ENCODE measurements around the gene LRRC34. TPM values are rescaled to one million over a fixed set of nuclear protein-coding genes. Genes with fewer than 3 reads are reported as not detected.

LRRC34 gene
- total and polyA plus RNA-seq, 4 donors: 0.22 to 2.8 (median 0.85) TPM

DNA sequence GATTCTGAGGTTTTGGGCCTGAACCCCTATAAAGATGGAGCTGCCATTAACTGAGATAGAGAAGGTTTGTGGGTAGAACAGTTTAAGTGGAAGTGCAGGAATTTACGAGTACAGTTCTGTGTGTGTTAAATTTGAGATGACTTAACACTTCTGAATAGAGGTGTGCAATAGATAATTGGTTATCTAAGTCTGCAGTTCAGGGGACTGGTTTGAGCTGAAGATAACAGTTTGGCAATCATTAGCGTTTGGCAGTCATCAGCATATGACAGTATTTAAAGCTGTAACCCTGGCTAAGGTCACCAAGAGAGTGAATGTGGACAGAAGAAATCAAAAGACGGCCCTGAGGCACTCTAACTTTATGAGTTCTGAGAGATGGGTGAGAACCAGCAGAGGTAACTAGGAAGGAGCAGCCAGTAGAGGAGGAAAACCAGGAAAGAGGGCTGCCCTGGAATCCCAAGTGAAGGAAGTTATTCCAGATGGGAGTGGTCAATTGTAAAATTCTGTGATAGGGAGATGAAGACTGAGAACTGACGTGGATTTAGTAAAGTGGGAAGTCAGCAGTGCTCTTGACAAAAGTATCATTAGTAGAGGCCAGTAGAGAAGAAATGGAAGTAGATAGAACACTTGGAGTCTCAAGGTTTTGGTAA is 31.4 kb downstream of the LRRC34 start:
- no peak for DNase-seq (ENCODE audit: low spot score)
- no peaks in the 10 kb centered on the region for H3K27me3 ChIP-seq (ENCODE audit: control insufficient read depth in 4 of 4, insufficient read depth in 4 of 4, low read length in 3 of 4)
- WGBS: 83% methylated on average over 4 of the region's 4 CpGs
- TF ChIP-seq TAF1 (conservative IDR thresholded peaks at IDR 0.05) (no peak), RXRA (IDR thresholded peaks at IDR 0.05) (no peak)
- no peak overlapping the region for H3K4me3 ChIP-seq (ENCODE audit: low read depth in 1 of 3, low read length in 3 of 3)
- H3K4me1 ChIP-seq (ENCODE audit: control insufficient read depth in 4 of 4, insufficient read depth in 4 of 4, low read length in 3 of 4): no peaks in the 10 kb centered on the region
- H3K36me3 ChIP-seq (ENCODE audit: control insufficient read depth in 4 of 4, insufficient read depth in 3 of 4, low read depth in 1 of 4, low read length in 3 of 4): peaks cover 7 to 76% (median 55%) of the 10 kb centered on the region in 4 donors
- H3K27ac ChIP-seq (ENCODE audit: low read depth in 1 of 2, low read length in 2 of 2): no peak overlapping the region
- H3K9ac ChIP-seq (ENCODE audit: low read depth in 1 of 2, low read length in 2 of 2): no peak overlapping the region
- no peaks in the 10 kb centered on the region for H3K9me3 ChIP-seq (ENCODE audit: control insufficient read depth in 4 of 4, low read length in 3 of 4)

DNA sequence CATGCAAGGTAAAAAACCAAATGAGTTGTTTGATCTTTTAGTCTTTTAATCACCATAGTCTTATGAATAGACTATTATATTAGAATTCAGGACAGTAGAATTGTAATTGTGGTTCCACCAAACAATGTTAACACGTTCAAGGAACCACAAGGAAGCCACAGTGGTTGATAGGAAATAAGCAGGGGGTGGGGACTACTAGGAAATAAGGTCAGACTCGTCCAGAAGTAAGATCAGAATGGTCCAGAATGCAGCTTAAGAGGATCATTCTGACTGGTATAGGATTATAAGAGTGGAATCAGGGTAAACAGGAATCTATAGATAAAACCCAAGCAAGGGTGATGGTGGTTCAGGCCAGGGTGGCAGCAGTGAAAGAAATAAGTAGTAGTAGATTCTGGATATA is 32.0 kb downstream of the LRRC34 start:
- WGBS: 69% methylated on average over 2 of the region's 2 CpGs
- no peaks in the 10 kb centered on the region for H3K27me3 ChIP-seq (ENCODE audit: control insufficient read depth in 4 of 4, insufficient read depth in 4 of 4, low read length in 3 of 4)
- H3K27ac ChIP-seq (ENCODE audit: low read depth in 1 of 2, low read length in 2 of 2): no peak overlapping the region
- peaks cover 7 to 76% (median 50%) of the 10 kb centered on the region in 4 donors for H3K36me3 ChIP-seq (ENCODE audit: control insufficient read depth in 4 of 4, insufficient read depth in 3 of 4, low read depth in 1 of 4, low read length in 3 of 4)
- no peak overlapping the region for H3K4me3 ChIP-seq (ENCODE audit: low read depth in 1 of 3, low read length in 3 of 3)
- no peak for TF ChIP-seq RXRA (IDR thresholded peaks at IDR 0.05)
- peaks cover 0 to 5% (median 0%) of the 10 kb centered on the region in 4 donors for H3K4me1 ChIP-seq (ENCODE audit: control insufficient read depth in 4 of 4, insufficient read depth in 4 of 4, low read length in 3 of 4)
- H3K9me3 ChIP-seq (ENCODE audit: control insufficient read depth in 4 of 4, low read length in 3 of 4): no peaks in the 10 kb centered on the region
- H3K9ac ChIP-seq (ENCODE audit: low read depth in 1 of 2, low read length in 2 of 2): no peak overlapping the region
- DNase-seq (ENCODE audit: low spot score): no peak

- TF ChIP-seq, protein P1, sequence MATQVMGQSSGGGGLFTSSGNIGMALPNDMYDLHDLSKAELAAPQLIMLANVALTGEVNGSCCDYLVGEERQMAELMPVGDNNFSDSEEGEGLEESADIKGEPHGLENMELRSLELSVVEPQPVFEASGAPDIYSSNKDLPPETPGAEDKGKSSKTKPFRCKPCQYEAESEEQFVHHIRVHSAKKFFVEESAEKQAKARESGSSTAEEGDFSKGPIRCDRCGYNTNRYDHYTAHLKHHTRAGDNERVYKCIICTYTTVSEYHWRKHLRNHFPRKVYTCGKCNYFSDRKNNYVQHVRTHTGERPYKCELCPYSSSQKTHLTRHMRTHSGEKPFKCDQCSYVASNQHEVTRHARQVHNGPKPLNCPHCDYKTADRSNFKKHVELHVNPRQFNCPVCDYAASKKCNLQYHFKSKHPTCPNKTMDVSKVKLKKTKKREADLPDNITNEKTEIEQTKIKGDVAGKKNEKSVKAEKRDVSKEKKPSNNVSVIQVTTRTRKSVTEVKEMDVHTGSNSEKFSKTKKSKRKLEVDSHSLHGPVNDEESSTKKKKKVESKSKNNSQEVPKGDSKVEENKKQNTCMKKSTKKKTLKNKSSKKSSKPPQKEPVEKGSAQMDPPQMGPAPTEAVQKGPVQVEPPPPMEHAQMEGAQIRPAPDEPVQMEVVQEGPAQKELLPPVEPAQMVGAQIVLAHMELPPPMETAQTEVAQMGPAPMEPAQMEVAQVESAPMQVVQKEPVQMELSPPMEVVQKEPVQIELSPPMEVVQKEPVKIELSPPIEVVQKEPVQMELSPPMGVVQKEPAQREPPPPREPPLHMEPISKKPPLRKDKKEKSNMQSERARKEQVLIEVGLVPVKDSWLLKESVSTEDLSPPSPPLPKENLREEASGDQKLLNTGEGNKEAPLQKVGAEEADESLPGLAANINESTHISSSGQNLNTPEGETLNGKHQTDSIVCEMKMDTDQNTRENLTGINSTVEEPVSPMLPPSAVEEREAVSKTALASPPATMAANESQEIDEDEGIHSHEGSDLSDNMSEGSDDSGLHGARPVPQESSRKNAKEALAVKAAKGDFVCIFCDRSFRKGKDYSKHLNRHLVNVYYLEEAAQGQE (IDR thresholded peaks at IDR 0.05): no peak
- TF ChIP-seq HNF4G (IDR thresholded peaks at IDR 0.05) (no peak), TAF1 (conservative IDR thresholded peaks at IDR 0.05) (no peak), YY1 (IDR thresholded peaks at IDR 0.05) (no peak), FOXA2 (IDR thresholded peaks at IDR 0.05) (no peak), RAD21 (IDR thresholded peaks at IDR 0.05) (no peak), CTCF (IDR thresholded peaks at IDR 0.05; ENCODE audit: low read depth, low read length, missing input control) (no peak), JUND (IDR thresholded peaks at IDR 0.05) (no peak), SP1 (IDR thresholded peaks at IDR 0.05) (no peak), FOXA1 (IDR thresholded peaks at IDR 0.05) (no peak), ATF3 (IDR thresholded peaks at IDR 0.05) (no peak), GABPA (IDR thresholded peaks at IDR 0.05 in 1 of 2, conservative IDR thresholded peaks at IDR 0.05 in 1 of 2) (no peak), NR2F2 (IDR thresholded peaks at IDR 0.05) (no peak), EGR1 (IDR thresholded peaks at IDR 0.05; ENCODE audit: low read depth in 2 of 2) (no peak)
- TF ChIP-seq, protein P2, sequence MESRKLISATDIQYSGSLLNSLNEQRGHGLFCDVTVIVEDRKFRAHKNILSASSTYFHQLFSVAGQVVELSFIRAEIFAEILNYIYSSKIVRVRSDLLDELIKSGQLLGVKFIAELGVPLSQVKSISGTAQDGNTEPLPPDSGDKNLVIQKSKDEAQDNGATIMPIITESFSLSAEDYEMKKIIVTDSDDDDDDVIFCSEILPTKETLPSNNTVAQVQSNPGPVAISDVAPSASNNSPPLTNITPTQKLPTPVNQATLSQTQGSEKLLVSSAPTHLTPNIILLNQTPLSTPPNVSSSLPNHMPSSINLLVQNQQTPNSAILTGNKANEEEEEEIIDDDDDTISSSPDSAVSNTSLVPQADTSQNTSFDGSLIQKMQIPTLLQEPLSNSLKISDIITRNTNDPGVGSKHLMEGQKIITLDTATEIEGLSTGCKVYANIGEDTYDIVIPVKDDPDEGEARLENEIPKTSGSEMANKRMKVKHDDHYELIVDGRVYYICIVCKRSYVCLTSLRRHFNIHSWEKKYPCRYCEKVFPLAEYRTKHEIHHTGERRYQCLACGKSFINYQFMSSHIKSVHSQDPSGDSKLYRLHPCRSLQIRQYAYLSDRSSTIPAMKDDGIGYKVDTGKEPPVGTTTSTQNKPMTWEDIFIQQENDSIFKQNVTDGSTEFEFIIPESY (IDR thresholded peaks at IDR 0.05): no peak
- TF ChIP-seq, protein P3, sequence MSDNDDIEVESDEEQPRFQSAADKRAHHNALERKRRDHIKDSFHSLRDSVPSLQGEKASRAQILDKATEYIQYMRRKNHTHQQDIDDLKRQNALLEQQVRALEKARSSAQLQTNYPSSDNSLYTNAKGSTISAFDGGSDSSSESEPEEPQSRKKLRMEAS (IDR thresholded peaks at IDR 0.05): no peak
Measured at GRCh38 chr3:169777822-169778221, 34.9 kb downstream of the LRRC34 start.

More at GRCh38 chr3:169777822-169778221, 34.9 kb downstream of the LRRC34 start:
- 97% methylated on average over 4 of the region's 4 CpGs for WGBS
- H3K27me3 ChIP-seq (ENCODE audit: control insufficient read depth in 4 of 4, insufficient read depth in 4 of 4, low read length in 3 of 4): no peaks in the 10 kb centered on the region
- no peak overlapping the region for H3K9ac ChIP-seq (ENCODE audit: low read depth in 1 of 2, low read length in 2 of 2)
- peaks cover 0 to 25% (median 18%) of the 10 kb centered on the region in 4 donors for H3K4me1 ChIP-seq (ENCODE audit: control insufficient read depth in 4 of 4, insufficient read depth in 4 of 4, low read length in 3 of 4)
- H3K4me3 ChIP-seq (ENCODE audit: low read depth in 1 of 3, low read length in 3 of 3): no peak overlapping the region
- DNase-seq (ENCODE audit: low spot score): no peak
- H3K27ac ChIP-seq (ENCODE audit: low read depth in 1 of 2, low read length in 2 of 2): no peak overlapping the region
- H3K36me3 ChIP-seq (ENCODE audit: control insufficient read depth in 4 of 4, insufficient read depth in 3 of 4, low read depth in 1 of 4, low read length in 3 of 4): peaks cover 7 to 60% (median 41%) of the 10 kb centered on the region in 4 donors
- H3K9me3 ChIP-seq (ENCODE audit: control insufficient read depth in 4 of 4, low read length in 3 of 4): no peaks in the 10 kb centered on the region

All from liver (tissue), 9 donors.